GM12891 (cell line): ENCODE results near the gene HSPH1.

Source experiments
- DNase-seq: peaks from one replicate; pipeline ENCODE4 v3.0.0; 2011; ENCODE audit warnings: low spot score; ENCODE audit not compliant: insufficient read length
- FAIRE-seq: peaks from 2 replicates; lab custom pipeline; 2011; peaks lifted over from hg19 to GRCh38; lab: Jason Lieb, UNC
- PAX5 ChIP-seq: IDR thresholded peaks from 2 replicates; pipeline ENCODE4 v1.6.1; 2011; ENCODE audit warnings: low read length, moderate library complexity, mild to moderate bottlenecking; ENCODE audit not compliant: insufficient read depth, severe bottlenecking
- POLR2A ChIP-seq: IDR thresholded peaks from 2 replicates; pipeline ENCODE4 v1.6.1; 2011; ENCODE audit warnings: low read depth, low read length, control low read depth
- POLR2AphosphoS5 ChIP-seq: IDR thresholded peaks from 2 replicates; pipeline ENCODE4 v1.6.1; 2011; ENCODE audit warnings: low read depth, low read length, control low read depth
- POU2F2 ChIP-seq: IDR thresholded peaks from 2 replicates; pipeline ENCODE4 v1.6.1; 2011; ENCODE audit warnings: low read depth, mild to moderate bottlenecking, control low read depth, low read length, moderate library complexity
- SPI1 ChIP-seq: IDR thresholded peaks from 2 replicates; pipeline ENCODE4 v1.6.1; 2011; ENCODE audit warnings: low read depth, low read length, control low read depth
- TAF1 ChIP-seq: IDR thresholded peaks from 2 replicates; pipeline ENCODE4 v1.6.1; 2011; ENCODE audit warnings: low read depth, low read length, control low read depth

Gene HSPH1

DNA sequence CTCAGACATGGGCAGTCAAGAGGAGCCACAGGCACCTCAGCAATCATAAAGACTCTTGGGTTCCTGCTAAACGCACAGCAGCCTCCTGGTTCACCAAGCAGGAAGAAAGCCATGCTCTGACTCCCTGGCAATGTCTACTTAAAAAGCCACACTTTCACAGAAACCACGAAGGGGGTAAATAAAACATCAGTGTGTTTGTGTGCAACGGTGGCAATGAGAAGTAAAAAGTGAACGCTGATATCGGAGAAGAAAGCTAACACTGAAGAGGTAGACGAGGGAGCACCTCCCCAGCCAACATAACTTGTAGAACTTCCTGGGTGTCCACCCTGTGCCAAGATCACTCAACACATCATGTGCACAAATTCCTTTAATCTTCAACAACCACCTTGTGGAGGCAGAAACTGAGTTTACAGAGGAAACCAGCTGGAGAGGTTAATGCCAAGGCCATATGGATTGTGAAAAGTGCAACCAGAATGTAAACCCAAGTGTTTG lies 30.2 kb downstream of the HSPH1 start:
- FAIRE-seq, result no peak
- DNase-seq, result no peak
- TF ChIP-seq POLR2AphosphoS5, result no peak
- no peak for TF ChIP-seq POLR2A
- no peak for TF ChIP-seq POU2F2
- TF ChIP-seq TAF1, result no peak
- no peak for TF ChIP-seq PAX5
- TF ChIP-seq SPI1, result no peak

GRCh38 chr13:31129419-31129818 lies 32.3 kb downstream of the HSPH1 start:
- TF ChIP-seq POLR2A (no peak), SPI1 (no peak), PAX5 (no peak), TAF1 (no peak), POLR2AphosphoS5 (no peak), POU2F2 (no peak)
- no peak for DNase-seq
- FAIRE-seq, result no peak

- no peak for FAIRE-seq
- no peak for TF ChIP-seq POLR2A
- no peak for TF ChIP-seq TAF1
- no peak for TF ChIP-seq POLR2AphosphoS5
- TF ChIP-seq PAX5, result no peak
- no peak for TF ChIP-seq POU2F2
- TF ChIP-seq SPI1, result no peak
- DNase-seq, result no peak
Measured at GRCh38 chr13:31124204-31124603, 37.5 kb downstream of the HSPH1 start.

- TF ChIP-seq PAX5 (no peak), TAF1 (no peak), POLR2AphosphoS5 (no peak), POLR2A (no peak)
- DNase-seq (no peak), FAIRE-seq (no peak)
Measured at GRCh38 chr13:31122544-31123260, 39.0 kb downstream of the HSPH1 start.

- no peak for FAIRE-seq
- DNase-seq, result no peak
- no peak for TF ChIP-seq SPI1
- TF ChIP-seq POLR2A, result no peak
- TF ChIP-seq TAF1, result no peak
- TF ChIP-seq PAX5, result no peak
- no peak for TF ChIP-seq POU2F2
- TF ChIP-seq POLR2AphosphoS5, result no peak
Measured at GRCh38 chr13:31122143-31122542, 39.6 kb downstream of the HSPH1 start.

DNA sequence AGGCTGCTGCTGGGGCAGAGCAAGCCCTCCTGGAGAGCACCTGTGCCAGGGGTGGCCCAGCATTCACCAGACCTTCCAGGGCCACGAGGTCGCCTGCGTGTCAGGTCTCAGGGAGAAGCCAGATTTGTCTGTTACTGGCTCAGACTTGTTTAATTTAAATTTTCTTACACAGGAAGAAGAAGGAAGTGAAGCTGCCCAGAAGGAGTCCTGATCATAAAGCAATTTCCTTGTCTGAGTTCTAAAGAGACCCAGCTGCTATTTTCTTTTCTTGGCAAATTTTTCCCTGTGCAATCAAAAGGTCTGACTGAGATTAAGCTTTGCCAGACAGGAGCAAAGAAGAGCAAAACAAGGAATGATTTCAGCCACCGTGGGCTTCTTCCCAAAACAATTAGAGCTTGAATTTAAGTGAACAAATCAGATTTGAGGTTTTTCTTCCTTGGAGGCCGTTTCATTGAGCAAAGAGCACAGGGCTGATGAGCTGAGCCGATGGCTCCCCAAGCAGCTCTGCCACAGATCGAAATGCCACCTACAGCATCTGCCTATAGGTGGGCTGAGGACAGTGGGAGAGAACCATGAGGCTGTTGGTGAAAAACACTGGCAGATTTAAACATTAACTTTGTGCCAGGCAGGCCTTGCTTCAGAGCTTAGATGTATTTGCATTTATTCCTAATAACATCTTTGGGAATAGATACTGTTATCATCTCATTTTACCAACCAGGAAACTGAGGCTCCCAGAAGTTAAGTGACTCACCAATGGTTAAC lies 40.1 kb downstream of the HSPH1 start:
- DNase-seq, result no peak
- no peak for FAIRE-seq
- TF ChIP-seq TAF1 (no peak), PAX5 (no peak), POLR2A (no peak), POU2F2 (no peak), POLR2AphosphoS5 (no peak), SPI1 (no peak)

- TF ChIP-seq PAX5 (no peak), POU2F2 (no peak), POLR2AphosphoS5 (no peak), TAF1 (no peak), POLR2A (no peak), SPI1 (no peak)
- FAIRE-seq, result peak; percentile 9
Measured at GRCh38 chr13:31119966-31120700, 41.6 kb downstream of the HSPH1 start.

DNA sequence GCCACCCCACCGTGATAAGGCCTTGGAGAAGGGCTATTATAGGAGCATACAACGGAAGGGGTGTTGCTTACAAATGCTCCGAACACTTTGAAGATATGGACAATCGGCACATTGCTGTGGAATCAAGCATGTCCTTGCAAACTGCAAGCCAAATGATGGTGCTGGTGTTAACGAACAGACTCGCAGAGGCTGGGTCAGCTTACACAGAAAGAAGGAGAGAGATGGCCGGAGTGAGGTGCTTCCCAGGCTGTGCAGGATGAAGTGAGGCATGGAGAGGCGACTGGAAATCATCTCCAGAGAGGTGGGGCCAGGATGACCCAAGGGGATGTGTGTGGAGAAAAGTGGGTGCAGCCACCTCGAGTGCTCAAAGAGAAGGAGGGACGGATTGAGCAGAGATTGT lies 42.2 kb downstream of the HSPH1 start:
- no peak for TF ChIP-seq POU2F2
- TF ChIP-seq TAF1, result no peak
- no peak for TF ChIP-seq SPI1
- no peak for TF ChIP-seq POLR2AphosphoS5
- no peak for TF ChIP-seq POLR2A
- TF ChIP-seq PAX5, result no peak
- no peak for FAIRE-seq
- DNase-seq, result no peak

More at GRCh38 chr13:31119966-31120700, 41.6 kb downstream of the HSPH1 start:
- DNase-seq, result no peak

- FAIRE-seq (no peak), DNase-seq (no peak)
- TF ChIP-seq POLR2AphosphoS5, result no peak
- no peak for TF ChIP-seq TAF1
- no peak for TF ChIP-seq POLR2A
Measured at GRCh38 chr13:31116224-31116623, 45.5 kb downstream of the HSPH1 start.
